ENCODE results near the gene CDC42BPA.

DNA sequence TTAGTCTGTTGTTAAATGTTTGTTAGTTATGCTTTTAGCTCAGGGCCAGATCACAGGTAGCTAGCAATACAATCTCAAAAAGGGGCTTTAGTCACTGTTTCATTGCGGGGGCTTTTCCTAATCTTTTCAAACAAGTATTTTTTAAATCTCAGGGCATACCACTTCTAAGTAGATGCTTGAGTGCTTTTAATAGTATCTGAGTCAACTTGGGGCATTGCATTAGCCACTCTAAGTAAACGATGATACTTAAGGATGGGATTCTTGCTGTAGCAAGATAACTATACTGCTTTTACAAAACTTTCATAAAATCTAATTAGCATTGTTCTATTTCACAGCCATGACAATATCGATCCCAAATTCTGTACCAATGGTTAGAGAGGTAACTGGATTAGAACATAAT, 11.6 kb downstream of the CDC42BPA start:
- TF ChIP-seq, protein P1, sequence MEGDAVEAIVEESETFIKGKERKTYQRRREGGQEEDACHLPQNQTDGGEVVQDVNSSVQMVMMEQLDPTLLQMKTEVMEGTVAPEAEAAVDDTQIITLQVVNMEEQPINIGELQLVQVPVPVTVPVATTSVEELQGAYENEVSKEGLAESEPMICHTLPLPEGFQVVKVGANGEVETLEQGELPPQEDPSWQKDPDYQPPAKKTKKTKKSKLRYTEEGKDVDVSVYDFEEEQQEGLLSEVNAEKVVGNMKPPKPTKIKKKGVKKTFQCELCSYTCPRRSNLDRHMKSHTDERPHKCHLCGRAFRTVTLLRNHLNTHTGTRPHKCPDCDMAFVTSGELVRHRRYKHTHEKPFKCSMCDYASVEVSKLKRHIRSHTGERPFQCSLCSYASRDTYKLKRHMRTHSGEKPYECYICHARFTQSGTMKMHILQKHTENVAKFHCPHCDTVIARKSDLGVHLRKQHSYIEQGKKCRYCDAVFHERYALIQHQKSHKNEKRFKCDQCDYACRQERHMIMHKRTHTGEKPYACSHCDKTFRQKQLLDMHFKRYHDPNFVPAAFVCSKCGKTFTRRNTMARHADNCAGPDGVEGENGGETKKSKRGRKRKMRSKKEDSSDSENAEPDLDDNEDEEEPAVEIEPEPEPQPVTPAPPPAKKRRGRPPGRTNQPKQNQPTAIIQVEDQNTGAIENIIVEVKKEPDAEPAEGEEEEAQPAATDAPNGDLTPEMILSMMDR (IDR thresholded peaks at IDR 0.05; ENCODE audit: poor library complexity, severe bottlenecking), result no peak
- TF ChIP-seq POLR2AphosphoS5 (IDR thresholded peaks at IDR 0.05) (no peak), EZH2 (IDR thresholded peaks at IDR 0.05; ENCODE audit: borderline replicate concordance, insufficient read depth, low read length, poor library complexity, severe bottlenecking) (no peak), SMC3 (conservative IDR thresholded peaks at IDR 0.05; ENCODE audit: poor library complexity) (no peak), RAD21 (conservative IDR thresholded peaks at IDR 0.05) (no peak), MXI1 (conservative IDR thresholded peaks at IDR 0.05; ENCODE audit: poor library complexity, severe bottlenecking) (no peak), TAF1 (IDR thresholded peaks at IDR 0.05; ENCODE audit: low read depth) (no peak), EP300 (conservative IDR thresholded peaks at IDR 0.05; ENCODE audit: poor library complexity, severe bottlenecking) (no peak)
- TF ChIP-seq, protein P2, sequence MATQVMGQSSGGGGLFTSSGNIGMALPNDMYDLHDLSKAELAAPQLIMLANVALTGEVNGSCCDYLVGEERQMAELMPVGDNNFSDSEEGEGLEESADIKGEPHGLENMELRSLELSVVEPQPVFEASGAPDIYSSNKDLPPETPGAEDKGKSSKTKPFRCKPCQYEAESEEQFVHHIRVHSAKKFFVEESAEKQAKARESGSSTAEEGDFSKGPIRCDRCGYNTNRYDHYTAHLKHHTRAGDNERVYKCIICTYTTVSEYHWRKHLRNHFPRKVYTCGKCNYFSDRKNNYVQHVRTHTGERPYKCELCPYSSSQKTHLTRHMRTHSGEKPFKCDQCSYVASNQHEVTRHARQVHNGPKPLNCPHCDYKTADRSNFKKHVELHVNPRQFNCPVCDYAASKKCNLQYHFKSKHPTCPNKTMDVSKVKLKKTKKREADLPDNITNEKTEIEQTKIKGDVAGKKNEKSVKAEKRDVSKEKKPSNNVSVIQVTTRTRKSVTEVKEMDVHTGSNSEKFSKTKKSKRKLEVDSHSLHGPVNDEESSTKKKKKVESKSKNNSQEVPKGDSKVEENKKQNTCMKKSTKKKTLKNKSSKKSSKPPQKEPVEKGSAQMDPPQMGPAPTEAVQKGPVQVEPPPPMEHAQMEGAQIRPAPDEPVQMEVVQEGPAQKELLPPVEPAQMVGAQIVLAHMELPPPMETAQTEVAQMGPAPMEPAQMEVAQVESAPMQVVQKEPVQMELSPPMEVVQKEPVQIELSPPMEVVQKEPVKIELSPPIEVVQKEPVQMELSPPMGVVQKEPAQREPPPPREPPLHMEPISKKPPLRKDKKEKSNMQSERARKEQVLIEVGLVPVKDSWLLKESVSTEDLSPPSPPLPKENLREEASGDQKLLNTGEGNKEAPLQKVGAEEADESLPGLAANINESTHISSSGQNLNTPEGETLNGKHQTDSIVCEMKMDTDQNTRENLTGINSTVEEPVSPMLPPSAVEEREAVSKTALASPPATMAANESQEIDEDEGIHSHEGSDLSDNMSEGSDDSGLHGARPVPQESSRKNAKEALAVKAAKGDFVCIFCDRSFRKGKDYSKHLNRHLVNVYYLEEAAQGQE (IDR thresholded peaks at IDR 0.05; ENCODE audit: borderline replicate concordance), result no peak
